Panc1 (cell line): ENCODE data around the gene SPDEF.

Experiments
- POLR2AphosphoS5 ChIP-seq: IDR thresholded peaks from 2 replicates; pipeline ENCODE4 v1.6.1; 2012; ENCODE audit warnings: mild to moderate bottlenecking, low read depth, low read length, moderate library complexity
- SIN3A ChIP-seq: IDR thresholded peaks from 2 replicates; pipeline ENCODE4 v1.6.1; 2012; ENCODE audit warnings: low read depth, mild to moderate bottlenecking, low read length, moderate library complexity, borderline replicate concordance; ENCODE audit not compliant: insufficient read depth
- TF ChIP-seq, protein P1 (sequence below): fragments of 450-650 bp; IDR thresholded peaks from 2 replicates; pipeline ENCODE4 v1.5.1; 2017; ENCODE audit warnings: mild to moderate bottlenecking

DNA sequence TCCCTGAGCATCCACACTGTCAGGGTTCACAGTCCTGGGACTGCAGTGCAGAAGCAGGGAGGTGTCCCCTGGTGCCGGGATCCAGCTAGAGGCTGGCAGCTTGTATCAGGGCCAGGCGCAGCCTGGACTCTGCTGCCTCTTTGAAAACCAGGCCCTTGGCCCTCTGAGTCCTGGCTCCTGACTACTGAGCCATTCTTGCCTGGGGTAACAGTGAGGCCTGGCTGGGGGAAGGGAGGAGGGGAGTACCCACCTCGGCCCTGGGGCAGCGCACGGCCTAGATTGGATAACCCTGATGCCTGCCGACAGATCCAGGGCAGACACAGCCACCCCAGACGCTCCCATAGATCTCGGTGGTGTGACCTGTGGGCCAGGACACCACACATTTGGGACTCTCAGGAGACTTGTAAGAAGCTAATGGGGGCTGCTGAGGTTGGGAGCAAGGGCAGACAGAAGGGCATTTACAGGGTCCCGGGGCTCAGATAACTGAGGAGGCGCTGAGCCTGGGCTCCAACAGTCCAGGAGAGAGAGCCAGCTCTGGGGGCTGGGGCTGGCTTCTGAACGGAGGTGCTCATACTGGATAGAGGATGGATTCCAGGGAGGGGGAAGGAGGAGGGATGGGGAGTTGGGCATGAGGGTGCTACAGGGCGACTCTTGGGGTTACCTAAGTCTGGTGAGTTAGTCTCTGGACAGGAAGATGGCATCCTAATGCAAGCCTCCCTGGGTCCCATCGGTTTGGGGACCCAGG lies 30.5 kb downstream of the SPDEF start:
- TF ChIP-seq, protein P1, sequence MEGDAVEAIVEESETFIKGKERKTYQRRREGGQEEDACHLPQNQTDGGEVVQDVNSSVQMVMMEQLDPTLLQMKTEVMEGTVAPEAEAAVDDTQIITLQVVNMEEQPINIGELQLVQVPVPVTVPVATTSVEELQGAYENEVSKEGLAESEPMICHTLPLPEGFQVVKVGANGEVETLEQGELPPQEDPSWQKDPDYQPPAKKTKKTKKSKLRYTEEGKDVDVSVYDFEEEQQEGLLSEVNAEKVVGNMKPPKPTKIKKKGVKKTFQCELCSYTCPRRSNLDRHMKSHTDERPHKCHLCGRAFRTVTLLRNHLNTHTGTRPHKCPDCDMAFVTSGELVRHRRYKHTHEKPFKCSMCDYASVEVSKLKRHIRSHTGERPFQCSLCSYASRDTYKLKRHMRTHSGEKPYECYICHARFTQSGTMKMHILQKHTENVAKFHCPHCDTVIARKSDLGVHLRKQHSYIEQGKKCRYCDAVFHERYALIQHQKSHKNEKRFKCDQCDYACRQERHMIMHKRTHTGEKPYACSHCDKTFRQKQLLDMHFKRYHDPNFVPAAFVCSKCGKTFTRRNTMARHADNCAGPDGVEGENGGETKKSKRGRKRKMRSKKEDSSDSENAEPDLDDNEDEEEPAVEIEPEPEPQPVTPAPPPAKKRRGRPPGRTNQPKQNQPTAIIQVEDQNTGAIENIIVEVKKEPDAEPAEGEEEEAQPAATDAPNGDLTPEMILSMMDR: no peak
- TF ChIP-seq POLR2AphosphoS5: no peak
- no peak for TF ChIP-seq SIN3A
